Measurements from ENCODE around the gene SH3BP4.
A peak's percentile ranks its signal among the peaks of the same experiment; 100 is the strongest.

DNA sequence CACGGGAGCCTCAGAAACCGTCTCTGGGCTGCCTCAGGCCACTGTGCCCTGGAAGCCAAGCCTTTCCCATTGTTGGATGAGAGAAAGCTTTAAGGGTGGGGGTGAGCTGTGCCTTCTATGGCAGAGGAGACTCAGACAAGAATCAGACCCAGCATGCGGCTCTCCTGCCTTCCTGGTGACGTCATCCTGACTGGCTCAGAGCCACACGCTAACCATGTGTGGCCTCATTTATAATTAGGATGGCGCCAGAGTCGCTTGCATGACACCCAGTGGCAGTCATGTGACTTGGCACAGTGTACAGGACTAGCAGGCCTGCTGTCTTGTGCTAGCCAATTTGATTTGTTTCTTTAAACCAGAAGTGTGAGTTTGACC is 99.1 kb downstream of the SH3BP4 start:
- TF ChIP-seq CTCF (optimal IDR thresholded peaks at IDR 0.05 in 1 of 3, IDR thresholded peaks at IDR 0.05 in 1 of 3, conservative IDR thresholded peaks at IDR 0.05 in 1 of 3; ENCODE audit: extremely low read depth in 1 of 3, insufficient read depth in 2 of 3, low read length in 3 of 3) (peak; percentile 12 to 65 (median 32)), EZH2 (IDR thresholded peaks at IDR 0.05; ENCODE audit: low read length) (no peak)
